Liver (tissue), 3 donors: ENCODE results near the gene FUT7.

Experiments used
- FOXA1 ChIP-seq: IDR thresholded peaks from 2 replicates; pipeline ENCODE4 v1.6.1; 2016; ENCODE audit warnings: antibody characterized with exemption
- GABPA ChIP-seq, 2 donors: IDR thresholded peaks in 1 of 2; conservative IDR thresholded peaks in 1 of 2; 2 replicates each; pipeline ENCODE4 v1.6.1; 2016; ENCODE audit warnings: antibody characterized with exemption in 2 of 2, mild to moderate bottlenecking in 1 of 2, moderate library complexity in 1 of 2
- HNF4A ChIP-seq, 2 donors: conservative IDR thresholded peaks; 2 replicates each; pipeline ENCODE4 v1.6.1; 2016; ENCODE audit warnings: antibody characterized with exemption in 2 of 2, mild to moderate bottlenecking in 2 of 2
- RAD21 ChIP-seq, 2 donors: IDR thresholded peaks; 2 replicates each; pipeline ENCODE4 v1.6.1; 2016; ENCODE audit warnings: antibody characterized with exemption in 2 of 2, mild to moderate bottlenecking in 2 of 2
- SP1 ChIP-seq: IDR thresholded peaks from 2 replicates; pipeline ENCODE4 v1.6.1; 2018; ENCODE audit warnings: antibody characterized with exemption, mild to moderate bottlenecking
- TAF1 ChIP-seq: conservative IDR thresholded peaks from 2 replicates; pipeline ENCODE4 v1.6.1; 2016; ENCODE audit warnings: antibody characterized with exemption, mild to moderate bottlenecking
- YY1 ChIP-seq: IDR thresholded peaks from 2 replicates; pipeline ENCODE4 v1.6.1; 2016; ENCODE audit warnings: antibody characterized with exemption, mild to moderate bottlenecking
- TF ChIP-seq, protein P1 (sequence below): fragments of 150-350 bp; IDR thresholded peaks from 2 replicates; pipeline ENCODE4 v1.5.1; 2017; ENCODE audit warnings: improper control_type of control experiment, low read depth, low read length; ENCODE audit not compliant: missing input control
- TF ChIP-seq, protein P2 (sequence below): IDR thresholded peaks from 2 replicates; pipeline ENCODE4 v1.6.1; 2016; ENCODE audit warnings: antibody characterized with exemption
- TF ChIP-seq, protein P3 (sequence below): IDR thresholded peaks from 2 replicates; pipeline ENCODE4 v1.6.1; 2016; ENCODE audit warnings: antibody characterized with exemption
- TF ChIP-seq, protein P4 (sequence below): IDR thresholded peaks from 2 replicates; pipeline ENCODE4 v1.6.1; 2016; ENCODE audit warnings: antibody characterized with exemption, mild to moderate bottlenecking
- donor health status: healthy.
- donor health status: healthy.

DNA sequence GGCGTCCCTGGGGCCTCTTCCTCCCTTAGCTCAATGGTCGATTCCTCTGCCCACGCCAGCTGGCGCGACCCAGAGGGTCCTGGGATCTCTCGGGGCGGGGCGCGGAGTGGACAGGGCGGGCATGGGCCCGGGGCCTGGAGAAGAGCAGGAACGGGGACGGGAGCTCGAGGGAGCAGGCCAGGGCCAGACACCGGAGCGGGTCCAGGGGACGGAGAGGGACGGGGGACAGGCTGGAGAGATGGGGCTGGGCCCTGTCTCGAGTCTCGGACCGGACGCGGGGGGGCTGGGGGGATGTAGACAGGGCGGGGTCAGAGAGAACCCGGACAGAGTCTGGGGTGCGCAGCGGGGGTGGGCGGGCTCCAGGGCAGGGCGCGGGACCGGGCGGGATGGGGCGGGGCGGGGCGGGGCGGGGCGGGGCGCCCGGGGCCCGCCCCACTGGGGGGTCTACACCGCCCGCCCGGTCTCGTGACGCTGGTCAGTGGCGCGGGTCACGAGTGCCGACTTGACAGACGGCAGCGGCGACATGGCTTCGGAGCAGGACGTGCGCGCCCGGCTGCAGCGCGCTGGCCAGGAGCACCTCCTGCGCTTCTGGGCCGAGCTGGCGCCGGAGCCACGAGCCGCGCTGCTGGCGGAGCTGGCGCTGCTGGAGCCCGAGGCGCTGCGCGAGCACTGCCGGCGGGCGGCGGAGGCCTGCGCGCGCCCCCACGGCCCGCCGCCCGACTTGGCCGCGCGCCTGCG lies 45.3 kb upstream of the FUT7 start, which contains the start of gene UAP1L1:
- TF ChIP-seq, protein P1, sequence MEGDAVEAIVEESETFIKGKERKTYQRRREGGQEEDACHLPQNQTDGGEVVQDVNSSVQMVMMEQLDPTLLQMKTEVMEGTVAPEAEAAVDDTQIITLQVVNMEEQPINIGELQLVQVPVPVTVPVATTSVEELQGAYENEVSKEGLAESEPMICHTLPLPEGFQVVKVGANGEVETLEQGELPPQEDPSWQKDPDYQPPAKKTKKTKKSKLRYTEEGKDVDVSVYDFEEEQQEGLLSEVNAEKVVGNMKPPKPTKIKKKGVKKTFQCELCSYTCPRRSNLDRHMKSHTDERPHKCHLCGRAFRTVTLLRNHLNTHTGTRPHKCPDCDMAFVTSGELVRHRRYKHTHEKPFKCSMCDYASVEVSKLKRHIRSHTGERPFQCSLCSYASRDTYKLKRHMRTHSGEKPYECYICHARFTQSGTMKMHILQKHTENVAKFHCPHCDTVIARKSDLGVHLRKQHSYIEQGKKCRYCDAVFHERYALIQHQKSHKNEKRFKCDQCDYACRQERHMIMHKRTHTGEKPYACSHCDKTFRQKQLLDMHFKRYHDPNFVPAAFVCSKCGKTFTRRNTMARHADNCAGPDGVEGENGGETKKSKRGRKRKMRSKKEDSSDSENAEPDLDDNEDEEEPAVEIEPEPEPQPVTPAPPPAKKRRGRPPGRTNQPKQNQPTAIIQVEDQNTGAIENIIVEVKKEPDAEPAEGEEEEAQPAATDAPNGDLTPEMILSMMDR: no peak
- TF ChIP-seq TAF1 (no peak), HNF4A (conservative IDR thresholded peaks at IDR 0.05) (no peak), RAD21 (IDR thresholded peaks at IDR 0.05) (no peak), GABPA (IDR thresholded peaks at IDR 0.05 in 1 of 2, conservative IDR thresholded peaks at IDR 0.05 in 1 of 2) (no peak), YY1 (no peak), SP1 (no peak), FOXA1 (no peak)
- TF ChIP-seq, protein P2, sequence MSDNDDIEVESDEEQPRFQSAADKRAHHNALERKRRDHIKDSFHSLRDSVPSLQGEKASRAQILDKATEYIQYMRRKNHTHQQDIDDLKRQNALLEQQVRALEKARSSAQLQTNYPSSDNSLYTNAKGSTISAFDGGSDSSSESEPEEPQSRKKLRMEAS: no peak
- TF ChIP-seq, protein P3, sequence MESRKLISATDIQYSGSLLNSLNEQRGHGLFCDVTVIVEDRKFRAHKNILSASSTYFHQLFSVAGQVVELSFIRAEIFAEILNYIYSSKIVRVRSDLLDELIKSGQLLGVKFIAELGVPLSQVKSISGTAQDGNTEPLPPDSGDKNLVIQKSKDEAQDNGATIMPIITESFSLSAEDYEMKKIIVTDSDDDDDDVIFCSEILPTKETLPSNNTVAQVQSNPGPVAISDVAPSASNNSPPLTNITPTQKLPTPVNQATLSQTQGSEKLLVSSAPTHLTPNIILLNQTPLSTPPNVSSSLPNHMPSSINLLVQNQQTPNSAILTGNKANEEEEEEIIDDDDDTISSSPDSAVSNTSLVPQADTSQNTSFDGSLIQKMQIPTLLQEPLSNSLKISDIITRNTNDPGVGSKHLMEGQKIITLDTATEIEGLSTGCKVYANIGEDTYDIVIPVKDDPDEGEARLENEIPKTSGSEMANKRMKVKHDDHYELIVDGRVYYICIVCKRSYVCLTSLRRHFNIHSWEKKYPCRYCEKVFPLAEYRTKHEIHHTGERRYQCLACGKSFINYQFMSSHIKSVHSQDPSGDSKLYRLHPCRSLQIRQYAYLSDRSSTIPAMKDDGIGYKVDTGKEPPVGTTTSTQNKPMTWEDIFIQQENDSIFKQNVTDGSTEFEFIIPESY: no peak
- TF ChIP-seq, protein P4, sequence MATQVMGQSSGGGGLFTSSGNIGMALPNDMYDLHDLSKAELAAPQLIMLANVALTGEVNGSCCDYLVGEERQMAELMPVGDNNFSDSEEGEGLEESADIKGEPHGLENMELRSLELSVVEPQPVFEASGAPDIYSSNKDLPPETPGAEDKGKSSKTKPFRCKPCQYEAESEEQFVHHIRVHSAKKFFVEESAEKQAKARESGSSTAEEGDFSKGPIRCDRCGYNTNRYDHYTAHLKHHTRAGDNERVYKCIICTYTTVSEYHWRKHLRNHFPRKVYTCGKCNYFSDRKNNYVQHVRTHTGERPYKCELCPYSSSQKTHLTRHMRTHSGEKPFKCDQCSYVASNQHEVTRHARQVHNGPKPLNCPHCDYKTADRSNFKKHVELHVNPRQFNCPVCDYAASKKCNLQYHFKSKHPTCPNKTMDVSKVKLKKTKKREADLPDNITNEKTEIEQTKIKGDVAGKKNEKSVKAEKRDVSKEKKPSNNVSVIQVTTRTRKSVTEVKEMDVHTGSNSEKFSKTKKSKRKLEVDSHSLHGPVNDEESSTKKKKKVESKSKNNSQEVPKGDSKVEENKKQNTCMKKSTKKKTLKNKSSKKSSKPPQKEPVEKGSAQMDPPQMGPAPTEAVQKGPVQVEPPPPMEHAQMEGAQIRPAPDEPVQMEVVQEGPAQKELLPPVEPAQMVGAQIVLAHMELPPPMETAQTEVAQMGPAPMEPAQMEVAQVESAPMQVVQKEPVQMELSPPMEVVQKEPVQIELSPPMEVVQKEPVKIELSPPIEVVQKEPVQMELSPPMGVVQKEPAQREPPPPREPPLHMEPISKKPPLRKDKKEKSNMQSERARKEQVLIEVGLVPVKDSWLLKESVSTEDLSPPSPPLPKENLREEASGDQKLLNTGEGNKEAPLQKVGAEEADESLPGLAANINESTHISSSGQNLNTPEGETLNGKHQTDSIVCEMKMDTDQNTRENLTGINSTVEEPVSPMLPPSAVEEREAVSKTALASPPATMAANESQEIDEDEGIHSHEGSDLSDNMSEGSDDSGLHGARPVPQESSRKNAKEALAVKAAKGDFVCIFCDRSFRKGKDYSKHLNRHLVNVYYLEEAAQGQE: no peak
